CD4-positive, alpha-beta T cell treated with Interleukin-6 at 100 ng/mL for 8 hours (primary cell): Measurements from ENCODE around the gene SCN8A.
"Not testable (repeated sequence)": the region's sequence is repeated elsewhere in the genome, so short reads cannot be mapped to it uniquely, and the experiment has no call there.

Source experiments
- DNase-seq: peaks from one replicate; pipeline ENCODE4 v3.0.0-alpha.2; 2020; ENCODE audit warnings: mixed read lengths, low spot score

The SCN8A gene

DNA sequence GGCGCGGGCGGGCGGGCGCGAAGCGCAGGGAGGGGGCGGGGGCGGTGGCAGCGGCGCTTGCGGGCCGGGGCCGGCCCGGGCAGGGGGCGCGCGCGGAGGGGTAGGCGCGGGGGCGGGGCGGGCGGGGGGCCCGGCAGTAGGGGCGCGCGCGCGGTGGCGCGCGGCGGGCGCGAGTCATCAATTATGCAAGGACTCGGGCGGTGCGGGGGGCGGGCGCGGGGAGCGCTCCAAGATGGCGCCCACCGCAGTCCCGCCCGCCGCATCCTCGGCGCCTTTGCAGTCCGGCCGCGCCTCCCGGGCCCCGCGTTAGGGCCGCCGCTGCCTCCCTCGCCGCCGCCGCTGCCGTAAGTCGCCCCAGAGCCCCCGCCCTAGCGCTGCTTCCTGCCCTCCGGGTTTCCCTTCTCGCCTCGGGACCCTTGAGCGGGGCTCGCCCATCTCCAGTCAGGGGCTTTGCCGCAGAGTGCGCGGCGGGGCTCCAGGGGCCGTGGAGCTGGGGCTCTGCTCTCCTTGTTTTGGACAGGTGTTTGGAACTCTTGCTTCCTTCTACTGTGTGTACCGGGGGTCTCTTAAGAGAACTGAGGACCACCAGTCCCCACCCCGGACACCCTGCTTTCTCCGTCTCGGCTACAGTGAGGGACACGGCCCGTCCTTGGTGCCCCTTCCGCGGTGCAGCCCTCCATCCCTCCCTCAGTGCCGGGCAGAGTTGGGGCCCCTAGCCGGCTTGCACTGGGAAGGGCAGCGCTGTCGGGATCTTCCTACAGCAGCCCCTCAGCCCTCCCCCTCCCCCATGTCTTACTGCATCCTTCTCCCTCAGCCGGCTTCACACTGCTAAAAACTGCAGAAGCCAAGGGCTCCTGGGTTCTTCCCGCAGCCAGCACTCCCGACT is at the start of gene SCN8A:
SCN8A (plus strand) TSS at position 218 of the 886 bp plus-strand sequence. CDS start 71,585 bp downstream, outside the sequence.
- peak; percentile 17 for DNase-seq

DNA sequence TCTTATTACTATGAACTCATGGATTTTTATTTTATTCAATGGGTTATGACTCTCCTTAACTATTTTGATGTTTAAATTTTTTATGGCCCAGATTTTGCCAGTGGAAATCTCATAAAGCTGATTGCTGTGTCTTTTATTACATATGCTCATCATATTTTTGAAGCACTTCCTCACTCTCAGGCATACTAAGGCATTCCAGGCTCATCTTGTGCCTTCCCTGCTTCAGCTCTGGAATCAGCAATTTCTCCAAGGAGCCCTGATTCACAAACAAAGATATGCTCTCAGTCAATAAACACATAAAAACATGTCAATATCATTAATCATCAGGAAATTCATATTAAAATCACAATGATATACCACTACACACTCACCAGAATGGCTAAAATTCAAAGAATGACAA is 44.9 kb upstream of the SCN8A start:
- DNase-seq: no peak

DNA sequence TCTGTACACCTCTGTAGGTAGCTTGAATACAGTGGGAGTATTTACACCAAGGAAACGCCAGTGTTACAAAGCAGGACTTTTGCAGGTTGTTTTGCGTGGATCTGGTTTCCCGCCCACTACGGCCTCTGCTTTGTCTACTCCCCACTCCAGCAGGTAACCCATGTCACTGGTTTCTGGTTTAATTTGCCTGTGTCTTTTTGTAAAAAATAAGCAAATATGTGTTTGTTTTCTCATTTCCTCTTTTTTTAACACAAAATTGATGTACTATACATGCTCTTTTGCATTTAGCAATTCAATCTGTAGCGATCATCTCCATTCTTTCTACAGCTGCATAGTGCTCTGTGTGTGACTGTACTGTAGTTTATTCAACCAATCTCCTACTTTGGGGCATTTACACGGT is 43.4 kb upstream of the SCN8A start:
- DNase-seq: no peak

DNA sequence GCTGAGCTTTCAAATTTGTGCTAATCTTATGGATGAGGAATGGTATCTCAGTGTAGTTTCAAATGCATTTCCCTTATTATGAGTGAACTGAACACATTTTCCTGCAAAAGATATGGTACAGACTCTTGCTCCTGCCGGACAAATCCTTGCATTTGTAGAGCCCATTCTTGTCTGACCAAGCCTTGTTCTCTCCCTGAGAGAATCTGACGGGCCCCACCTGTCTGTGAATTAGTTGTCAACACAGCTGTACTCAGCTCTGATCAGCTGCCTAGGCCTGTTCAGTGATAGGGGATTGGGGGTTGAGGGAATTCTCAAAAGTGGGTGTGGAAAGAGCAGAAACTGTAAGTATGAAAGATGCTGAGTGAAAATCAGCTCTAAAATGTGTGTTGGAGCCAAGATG is 42.8 kb upstream of the SCN8A start:
- no peak for DNase-seq

DNA sequence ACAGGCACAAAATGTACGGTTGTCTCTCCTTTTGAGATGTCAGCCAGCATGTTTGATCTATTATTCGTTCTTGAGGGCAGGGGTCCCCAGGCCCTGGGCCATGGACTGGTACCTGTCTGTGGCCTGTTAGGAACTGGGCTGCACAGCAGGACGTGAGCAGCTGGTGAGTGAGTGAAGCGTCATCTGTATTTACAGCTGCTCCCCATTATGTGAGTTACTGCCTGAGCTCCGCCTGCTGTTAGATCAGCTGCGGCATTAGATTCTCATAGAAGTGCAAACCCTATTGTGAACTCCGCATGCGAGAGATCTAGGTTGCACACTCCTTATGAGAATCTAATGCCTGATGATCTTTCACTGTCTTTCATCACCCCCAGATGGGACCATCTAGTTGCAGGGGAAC is 41.4 kb upstream of the SCN8A start:
- DNase-seq: no peak

DNA sequence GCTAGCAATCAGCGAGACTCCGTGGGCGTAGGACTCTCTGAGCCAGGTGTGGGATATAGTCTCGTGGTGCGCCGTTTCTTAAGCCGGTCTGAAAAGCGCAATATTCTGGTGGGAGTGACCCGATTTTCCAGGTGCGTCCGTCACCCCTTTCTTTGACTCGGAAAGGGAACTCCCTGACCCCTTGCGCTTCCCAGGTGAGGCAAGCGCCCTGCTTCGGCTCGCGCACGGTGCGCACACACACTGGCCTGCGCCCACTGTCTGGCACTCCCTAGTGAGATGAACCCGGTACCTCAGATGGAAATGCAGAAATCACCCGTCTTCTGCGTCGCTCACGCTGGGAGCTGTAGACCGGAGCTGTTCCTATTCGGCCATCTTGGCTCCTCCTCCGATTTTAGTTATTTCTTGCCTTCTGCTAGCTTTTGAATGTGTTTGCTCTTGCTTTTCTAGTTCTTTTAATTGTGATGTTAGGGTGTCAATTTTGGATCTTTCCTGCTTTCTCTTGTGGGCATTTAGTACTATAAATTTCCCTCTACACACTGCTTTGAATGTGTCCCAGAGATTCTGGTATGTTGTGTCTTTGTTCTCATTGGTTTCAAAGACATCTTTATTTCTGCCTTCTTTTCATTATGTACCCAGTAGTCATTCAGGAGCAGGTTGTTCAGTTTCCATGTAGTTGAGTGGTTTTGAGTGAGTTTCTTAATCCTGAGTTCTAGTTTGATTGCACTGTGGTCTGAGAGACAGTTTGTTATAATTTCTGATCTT is 22.6 kb upstream of the SCN8A start:
- not testable (repeated sequence) for DNase-seq

DNA sequence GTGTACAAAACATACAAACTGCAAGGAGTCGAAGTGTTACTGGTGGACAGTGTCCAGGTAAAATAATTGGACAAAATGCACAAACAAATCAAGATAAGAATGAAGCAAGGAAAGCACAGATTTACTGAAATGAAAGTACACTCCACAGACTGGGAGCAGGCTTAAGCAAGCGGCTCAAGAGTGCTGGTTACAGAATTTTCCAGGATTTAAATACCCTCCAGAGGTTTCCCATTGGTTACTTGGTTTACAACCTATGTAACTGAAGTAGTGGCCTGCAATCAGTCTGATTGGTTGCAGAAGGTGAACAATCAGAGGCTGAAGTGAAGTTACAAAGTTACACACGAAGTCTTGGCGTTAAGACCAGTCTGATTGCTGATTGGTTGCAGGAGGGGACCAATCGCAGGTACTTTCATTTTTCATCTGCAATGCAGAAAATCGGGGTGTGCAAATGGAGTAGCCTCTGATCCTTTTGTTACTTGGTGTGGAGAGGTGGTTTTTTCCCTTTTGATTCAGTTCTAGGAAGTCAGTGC is 11.6 kb upstream of the SCN8A start:
- no peak for DNase-seq

DNA sequence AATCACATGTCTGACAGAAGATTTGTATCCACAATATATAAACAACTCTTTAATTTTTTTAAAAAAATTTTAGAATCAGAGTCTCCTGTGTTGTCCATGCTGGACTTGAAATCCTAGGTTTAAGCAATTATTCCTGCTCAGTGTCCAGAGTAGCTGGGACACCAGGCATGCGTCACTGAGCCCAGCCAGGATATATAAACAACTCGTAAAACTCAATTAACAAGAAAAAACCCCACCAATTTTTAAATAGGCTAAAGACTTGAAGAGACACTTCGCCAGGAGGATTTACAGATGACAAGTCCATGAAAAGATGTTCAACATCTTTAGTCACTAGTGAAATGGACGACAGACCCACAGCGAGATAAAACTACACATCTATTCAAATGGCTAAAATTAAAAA is 2.0 kb upstream of the SCN8A start:
- no peak for DNase-seq

DNA sequence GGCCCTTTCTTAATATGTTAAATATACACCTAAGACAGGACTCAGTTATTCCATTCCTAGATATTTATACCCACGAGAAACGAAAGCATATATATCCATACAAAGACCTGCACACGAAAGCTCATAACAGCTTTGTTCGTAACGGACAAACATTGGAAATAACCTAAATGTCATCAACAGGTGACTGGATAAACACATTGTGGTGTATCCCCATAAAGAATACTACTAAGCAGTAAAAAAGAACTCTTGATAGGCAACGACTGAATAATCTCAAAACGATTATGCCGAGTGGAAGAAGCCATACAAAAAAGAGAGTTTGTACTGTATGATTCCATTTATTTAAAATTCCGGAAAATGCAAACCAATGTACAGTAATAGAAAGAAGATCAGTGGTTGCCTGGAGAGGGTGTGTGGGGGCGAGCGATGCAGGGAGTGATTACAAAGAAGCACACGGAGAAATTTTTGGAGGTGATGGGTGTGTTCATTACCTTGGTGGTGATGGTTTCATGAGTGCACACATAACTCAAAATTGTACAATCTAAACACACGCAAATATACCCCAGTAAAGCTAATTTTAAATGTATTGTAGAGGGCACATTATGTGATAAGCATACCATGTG is 1.4 kb upstream of the SCN8A start:
- DNase-seq: no peak

DNA sequence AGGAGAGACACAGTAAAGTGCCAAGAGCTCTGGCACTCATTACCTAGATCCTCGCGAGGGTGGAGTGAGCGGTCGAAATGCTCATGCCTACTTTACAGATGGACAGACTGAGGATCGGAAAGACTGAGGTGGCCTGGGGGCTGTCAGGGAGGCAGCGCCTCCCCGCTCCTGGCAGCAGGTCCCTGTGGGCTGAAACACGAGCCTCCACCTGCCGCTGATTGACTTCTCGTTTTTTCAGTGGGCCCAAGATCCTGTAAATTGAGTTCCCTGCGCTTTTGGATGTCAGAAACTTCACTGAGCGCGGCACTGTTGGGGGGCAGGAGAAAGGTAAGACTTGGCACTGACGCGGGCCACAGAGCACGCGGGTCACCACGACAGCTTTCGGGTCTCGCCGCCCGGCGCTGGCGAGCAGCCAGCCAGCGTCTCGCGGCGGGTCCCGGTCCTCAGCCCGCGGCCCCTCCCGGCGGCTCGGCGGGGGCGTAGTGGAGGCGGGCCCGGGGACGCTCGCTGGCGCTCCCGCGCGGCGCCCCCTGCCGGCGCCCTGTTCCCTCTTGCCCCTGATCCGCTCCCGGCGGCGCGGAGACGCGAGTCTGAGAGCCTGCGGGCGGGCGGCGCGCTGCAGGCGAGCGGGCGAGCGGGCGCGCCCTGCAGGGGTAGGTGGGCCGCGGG is 552 bp upstream of the SCN8A start:
- DNase-seq: peak; percentile 48

DNA sequence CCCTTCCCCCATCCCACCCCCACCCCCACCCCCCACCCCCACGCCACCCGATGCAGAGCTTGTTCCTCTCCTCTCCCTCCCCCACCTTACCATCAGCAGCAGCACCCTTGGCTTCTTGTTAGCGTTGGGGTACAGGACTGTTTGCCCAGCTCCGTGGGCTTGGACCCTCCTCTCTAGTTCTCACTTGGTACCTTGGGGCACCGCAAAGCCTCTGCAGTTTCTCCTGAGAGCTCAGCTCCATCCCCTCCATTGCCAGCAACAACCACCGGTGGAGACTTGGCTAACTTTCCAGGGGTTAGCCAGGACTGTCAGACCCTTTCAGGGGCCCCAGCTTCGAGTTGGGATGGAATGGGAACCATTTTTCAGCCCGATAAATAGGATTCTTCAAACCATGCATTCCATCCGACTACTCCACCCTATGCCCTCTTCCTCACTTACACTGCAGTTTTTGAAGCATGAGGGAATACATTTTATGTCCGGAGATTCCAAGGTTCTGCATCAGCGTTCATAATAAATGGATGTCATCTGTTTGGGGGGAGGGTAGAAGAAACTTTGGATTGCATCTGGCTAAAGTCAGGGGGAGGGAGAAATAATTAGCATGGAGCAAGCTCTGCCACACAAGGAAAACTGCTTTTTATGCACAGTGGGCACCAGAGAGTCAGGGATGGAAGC is 1.1 kb downstream of the SCN8A start:
- no peak for DNase-seq

DNA sequence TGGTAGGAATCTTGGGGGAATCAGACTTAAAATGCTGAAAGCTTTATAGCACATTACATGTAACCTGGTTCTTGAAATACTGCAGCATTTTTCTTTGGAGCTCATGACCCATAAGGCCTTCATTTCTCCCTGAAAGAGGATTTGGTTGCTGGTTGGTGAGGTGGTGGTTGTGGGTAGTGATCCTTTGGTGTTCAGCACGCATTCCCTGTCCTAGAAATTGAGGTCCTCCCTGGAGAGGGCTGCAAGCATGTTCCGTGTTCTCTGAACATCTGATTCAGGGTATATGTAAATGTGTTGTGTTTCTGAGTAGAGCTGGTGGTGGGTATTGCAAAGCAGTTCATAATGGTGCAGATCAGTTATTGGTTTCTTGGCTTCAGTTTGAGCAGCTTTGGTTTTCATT is 2.0 kb downstream of the SCN8A start:
- DNase-seq: no peak

DNA sequence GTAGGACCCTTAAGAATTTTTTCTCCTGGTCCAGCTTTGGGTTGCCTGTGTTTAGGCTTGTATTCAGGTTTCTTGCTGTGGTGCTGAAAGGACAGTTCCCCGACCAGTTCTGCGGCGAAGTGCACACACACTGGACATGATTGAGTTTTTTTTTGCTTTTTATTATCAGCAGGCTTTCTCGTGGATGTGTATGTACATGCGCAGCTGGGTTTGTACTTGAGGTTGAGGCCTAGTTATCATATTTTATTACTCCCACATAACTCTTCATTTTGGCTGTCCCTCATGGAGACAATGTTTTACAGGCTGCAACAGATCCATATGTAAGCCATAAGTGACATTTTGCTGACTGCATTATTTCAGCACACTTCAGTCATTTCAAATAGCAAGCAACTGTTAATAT is 2.5 kb downstream of the SCN8A start:
- no peak for DNase-seq

DNA sequence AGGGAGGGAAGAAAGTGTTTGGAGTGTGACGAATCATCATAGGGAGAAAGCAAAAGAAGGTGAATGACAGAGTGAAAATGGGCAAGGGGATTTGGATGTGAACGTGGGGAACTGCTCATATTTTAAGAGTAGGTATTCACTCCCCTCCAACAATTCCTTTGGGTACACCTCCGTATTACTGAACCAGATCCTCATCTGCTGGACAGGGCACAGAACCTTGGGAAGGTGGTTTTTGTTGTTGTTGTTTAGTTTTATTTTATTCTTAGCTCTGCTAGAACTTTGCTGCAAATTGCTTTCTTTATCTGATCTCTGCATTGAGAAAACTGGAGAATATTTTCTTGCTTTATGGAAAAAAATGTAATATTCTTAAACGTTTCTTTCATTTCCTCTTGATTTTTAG is 7.1 kb downstream of the SCN8A start:
- DNase-seq: no peak

DNA sequence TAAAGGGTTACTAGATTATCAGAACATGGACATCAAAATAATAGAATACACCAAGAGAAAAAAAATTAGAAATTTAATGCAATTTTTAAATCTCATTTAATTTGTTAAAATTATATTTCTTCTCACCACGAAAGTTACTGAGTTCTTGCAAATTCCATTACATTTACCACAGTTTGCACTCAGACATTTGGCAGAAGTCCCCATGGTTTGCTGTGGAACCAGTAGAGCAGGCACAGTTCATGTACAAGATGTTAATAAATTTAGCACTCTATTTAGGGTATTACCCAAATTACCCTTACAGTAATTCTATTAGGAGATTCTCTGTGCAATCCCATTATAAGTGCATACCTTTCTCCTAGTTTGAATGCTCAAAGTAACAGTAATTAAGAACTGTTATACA is 9.7 kb downstream of the SCN8A start:
- DNase-seq: no peak

DNA sequence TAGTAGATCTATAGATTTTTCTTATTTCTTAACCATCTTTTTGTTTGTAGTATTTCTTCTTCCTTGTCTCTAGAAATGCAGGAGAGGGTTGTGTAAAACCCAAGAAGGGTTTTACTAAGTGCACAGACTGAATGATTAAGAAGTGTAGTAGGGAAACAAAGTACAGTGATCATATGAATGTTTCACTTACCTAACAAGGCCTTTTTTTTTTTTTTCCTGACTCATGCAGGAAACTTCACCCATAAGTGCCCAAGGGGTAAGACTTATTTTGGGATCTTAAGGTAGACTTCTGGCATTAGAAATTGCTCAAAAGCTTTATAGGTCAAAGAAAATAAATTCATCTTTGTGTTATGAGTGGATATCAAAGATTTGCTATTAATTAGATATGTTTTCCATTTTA is 10.2 kb downstream of the SCN8A start:
- no peak for DNase-seq

DNA sequence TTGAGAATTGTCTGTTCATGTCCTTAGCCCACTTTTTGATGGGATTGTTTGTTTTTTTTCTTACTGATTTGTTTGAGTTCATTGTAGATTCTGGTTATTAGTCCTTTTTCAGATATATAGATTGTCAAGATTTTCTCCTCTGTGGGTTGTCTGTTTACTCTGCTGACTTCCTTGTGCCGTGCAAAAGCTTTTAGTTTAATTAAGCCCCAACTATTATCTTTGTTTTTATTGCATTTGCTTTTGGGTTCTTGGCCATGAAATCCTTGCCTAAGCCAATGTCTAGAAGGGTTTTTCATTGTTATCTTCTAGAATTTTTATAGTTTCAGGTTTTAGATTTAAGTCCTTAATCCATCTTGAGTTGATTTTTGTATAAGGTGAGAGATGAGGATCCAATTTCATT is 14.9 kb downstream of the SCN8A start:
- DNase-seq: not testable (repeated sequence)

DNA sequence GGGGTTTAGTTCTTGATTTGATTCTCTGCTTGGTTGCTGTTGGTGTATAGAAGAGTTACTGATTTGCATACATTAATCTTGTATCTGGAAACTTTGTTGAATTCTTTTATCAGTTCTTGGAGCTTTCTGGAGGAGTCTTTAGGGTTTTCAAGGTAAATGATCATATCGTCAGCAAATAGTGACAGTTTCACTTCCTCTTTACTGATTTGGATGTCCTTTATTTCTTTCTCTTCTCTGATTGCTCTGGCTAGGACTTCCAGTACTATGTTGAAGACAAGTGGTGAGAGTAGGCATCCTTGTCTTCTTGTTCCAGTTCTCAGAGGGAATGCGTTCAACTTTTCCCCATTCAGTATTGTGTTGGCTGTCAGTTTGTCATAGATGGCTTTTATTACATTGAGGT is 16.2 kb downstream of the SCN8A start:
- not testable (repeated sequence) for DNase-seq

DNA sequence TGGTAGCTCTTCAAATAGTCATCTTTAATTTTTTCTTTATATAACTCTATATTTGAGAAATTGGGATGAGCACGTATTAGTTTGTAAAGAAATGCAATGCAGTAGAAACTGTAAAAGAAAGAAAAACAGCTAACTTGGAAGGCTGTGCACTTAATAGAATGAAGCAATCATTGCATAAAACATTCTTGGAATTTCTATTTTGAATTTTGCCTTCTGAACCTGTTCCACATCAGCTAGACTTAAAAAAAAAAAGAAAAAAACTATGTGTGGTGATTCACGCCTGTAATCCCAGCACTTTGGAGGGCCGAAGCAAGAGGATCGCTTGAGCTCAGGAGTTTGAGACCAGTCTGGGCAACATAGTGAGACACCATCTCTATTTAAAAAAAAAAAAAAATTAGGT is 29.4 kb downstream of the SCN8A start:
- DNase-seq: no peak

DNA sequence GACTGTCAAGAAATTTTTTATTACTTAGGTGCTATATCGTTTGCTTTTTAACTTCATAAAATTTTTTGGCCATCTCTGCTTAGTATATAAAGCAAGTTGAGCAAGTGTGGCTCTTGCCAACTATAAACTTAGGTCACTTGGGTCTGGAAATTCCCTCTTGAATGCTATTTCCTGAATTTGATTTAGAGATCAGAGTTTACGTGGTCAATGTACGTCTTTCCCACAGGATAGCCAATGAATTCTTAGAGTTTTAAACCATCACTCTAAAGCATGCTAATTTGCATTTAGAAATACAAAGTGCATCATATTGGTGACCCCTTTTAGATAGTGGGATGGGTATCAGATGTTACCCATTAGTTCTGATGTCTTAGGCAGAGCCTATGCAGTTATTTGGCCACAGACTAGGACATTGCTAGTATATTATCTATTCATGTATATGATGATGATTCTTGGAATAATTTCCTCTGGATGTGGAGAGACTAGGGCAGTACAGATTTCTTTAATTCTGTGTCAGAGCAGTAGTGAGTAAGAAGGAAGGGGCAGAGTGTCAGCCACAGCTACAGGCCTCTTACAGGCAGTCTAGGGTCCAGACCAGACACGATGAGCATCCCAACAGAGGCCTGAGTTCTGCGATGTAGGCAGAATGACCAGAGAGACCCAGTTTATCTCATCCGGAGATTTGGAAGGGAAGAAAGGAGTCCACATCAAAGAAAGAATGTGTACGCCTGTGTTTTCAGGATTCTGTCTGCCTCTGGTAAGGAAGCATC is 30.3 kb downstream of the SCN8A start:
- DNase-seq: no peak

DNA sequence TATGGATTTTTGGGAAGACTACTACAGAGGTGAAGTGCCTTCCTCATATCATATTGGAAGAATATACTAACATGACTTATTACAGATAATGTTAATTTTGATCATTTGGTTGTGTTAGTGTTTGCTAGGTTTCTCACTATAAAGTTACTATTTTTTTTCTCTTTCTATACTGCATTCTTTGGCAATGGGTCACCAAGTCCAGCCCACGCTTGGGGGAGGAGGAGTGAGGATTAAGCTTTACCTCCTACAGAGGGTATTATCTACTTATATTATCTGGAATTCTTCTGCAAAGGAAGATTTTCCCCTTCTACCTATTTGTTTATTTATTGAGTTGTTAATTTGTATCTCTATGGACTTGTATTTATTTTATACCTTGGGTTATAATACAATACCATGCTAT is 31.5 kb downstream of the SCN8A start:
- no peak for DNase-seq
